Measurements from ENCODE around the gene HES1.
"Not testable (repeated sequence)": the region's sequence is repeated elsewhere in the genome, so short reads cannot be mapped to it uniquely, and the experiment has no call there.

Gene HES1

GRCh38 chr3:194140520-194141414 is 4.8 kb downstream of the HES1 start:
- no peak for FAIRE-seq

GRCh38 chr3:194141415-194142155 is 5.6 kb downstream of the HES1 start:
- peak; percentile 91 for DNase-seq (ENCODE audit: low spot score)
- FAIRE-seq, result no peak

More at GRCh38 chr3:194140520-194141414, 4.8 kb downstream of the HES1 start:
- DNase-seq (ENCODE audit: low spot score), result peak; percentile 23

GRCh38 chr3:194142156-194142910 is 6.4 kb downstream of the HES1 start:
- FAIRE-seq, result peak; percentile 61
- no peak for DNase-seq (ENCODE audit: low spot score)

- FAIRE-seq (no peak), DNase-seq (ENCODE audit: low spot score) (no peak)
Measured at GRCh38 chr3:194145702-194146101, 9.8 kb downstream of the HES1 start.

- no peak for DNase-seq (ENCODE audit: low spot score)
- FAIRE-seq, result no peak
Measured at GRCh38 chr3:194147679-194148078, 11.7 kb downstream of the HES1 start.

GRCh38 chr3:194148383-194148782 is 12.4 kb downstream of the HES1 start:
- FAIRE-seq, result no peak

GRCh38 chr3:194150252-194150934 is 14.4 kb downstream of the HES1 start:
- no peak for DNase-seq (ENCODE audit: low spot score)
- no peak for FAIRE-seq

More at GRCh38 chr3:194148383-194148782, 12.4 kb downstream of the HES1 start:
- no peak for DNase-seq (ENCODE audit: low spot score)

GRCh38 chr3:194150935-194151302 is 15.0 kb downstream of the HES1 start:
- FAIRE-seq; DNase-seq (ENCODE audit: low spot score): not testable (repeated sequence)

- DNase-seq (ENCODE audit: low spot score) (no peak), FAIRE-seq (no peak)
Measured at GRCh38 chr3:194154346-194154745, 18.4 kb downstream of the HES1 start.

- FAIRE-seq, result no peak
- no peak for DNase-seq (ENCODE audit: low spot score)
Measured at GRCh38 chr3:194156095-194156494, 20.1 kb downstream of the HES1 start.

GRCh38 chr3:194158942-194159439 is 23.0 kb downstream of the HES1 start:
- no peak for FAIRE-seq
- DNase-seq (ENCODE audit: low spot score), result no peak

GRCh38 chr3:194160158-194160557 is 24.2 kb downstream of the HES1 start:
- FAIRE-seq (no peak), DNase-seq (ENCODE audit: low spot score) (no peak)

- no peak for DNase-seq (ENCODE audit: low spot score)
- FAIRE-seq, result no peak
Measured at GRCh38 chr3:194161131-194162045, 25.4 kb downstream of the HES1 start.

GRCh38 chr3:194162070-194162678 is 26.2 kb downstream of the HES1 start:
- DNase-seq (ENCODE audit: low spot score) (no peak), FAIRE-seq (no peak)

GRCh38 chr3:194162817-194163584 is 27.1 kb downstream of the HES1 start:
- FAIRE-seq, result no peak
- no peak for DNase-seq (ENCODE audit: low spot score)

GRCh38 chr3:194163697-194164096 is 27.7 kb downstream of the HES1 start:
- FAIRE-seq, result no peak
- DNase-seq (ENCODE audit: low spot score), result no peak

- FAIRE-seq (no peak), DNase-seq (ENCODE audit: low spot score) (no peak)
Measured at GRCh38 chr3:194164861-194165260, 28.9 kb downstream of the HES1 start.

- DNase-seq (ENCODE audit: low spot score), result no peak
- FAIRE-seq, result no peak
Measured at GRCh38 chr3:194165271-194166018, 29.5 kb downstream of the HES1 start.

All from RCC 7860 (cell line).